Measurements from ENCODE around the gene PTPRN2.
"Not testable (repeated sequence)": the region's sequence is repeated elsewhere in the genome, so short reads cannot be mapped to it uniquely, and the experiment has no call there.

PTPRN2 gene

DNA sequence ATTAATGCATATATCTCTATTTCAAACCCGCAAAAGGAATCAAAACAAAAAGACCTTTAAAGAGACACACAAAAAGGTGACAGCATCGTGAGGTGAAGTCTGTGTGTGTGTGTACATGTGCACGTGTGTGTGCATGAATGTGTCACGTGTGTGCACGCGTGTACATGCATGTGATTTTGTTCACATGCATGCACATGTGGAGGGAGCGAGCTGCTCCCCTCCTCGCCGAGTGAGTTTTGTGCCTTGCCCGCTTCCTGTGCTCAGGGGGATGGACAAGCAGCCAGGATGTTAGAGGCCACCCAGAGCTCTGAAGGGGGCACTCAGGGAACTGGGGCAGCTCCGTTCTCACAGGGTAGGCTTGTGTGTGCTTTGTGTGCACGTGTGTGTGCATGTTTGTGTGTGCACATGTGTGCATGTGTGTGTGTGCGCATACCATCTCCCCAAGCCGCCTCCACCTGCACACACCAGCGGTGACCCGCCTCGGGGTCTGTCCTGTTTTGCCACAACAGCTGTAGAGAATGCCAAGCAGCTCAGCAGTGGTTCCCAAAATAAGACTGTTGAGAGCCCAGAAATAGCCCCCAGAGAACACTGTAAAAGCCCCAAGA, 191.2 kb downstream of the PTPRN2 start:
- DNase-seq = no peak

DNA sequence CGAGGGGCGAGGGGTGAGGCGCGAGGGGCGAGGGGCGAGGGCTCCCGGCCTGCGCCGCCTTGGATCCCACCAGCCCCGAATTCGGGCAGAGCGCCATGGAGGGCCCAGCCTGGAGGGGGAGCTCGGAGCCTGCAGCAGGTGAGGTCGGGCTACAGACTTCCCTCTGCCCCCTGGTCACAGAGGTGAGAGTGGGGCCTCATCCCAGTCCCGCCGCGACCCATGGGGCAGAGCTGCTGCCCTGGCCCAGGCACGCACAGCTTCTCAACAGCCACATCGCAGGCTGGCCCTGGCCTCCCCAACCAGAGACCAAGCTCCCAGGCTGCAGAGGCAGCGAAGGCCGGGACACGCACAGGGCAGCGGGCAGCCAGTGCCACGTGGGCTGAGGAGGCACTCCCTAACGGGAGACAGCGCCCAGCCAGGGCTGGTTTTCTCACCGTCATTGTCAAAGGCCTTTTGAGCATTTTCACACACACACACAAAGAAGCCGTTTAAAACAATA, 191.8 kb downstream of the PTPRN2 start:
- DNase-seq = no peak

DNA sequence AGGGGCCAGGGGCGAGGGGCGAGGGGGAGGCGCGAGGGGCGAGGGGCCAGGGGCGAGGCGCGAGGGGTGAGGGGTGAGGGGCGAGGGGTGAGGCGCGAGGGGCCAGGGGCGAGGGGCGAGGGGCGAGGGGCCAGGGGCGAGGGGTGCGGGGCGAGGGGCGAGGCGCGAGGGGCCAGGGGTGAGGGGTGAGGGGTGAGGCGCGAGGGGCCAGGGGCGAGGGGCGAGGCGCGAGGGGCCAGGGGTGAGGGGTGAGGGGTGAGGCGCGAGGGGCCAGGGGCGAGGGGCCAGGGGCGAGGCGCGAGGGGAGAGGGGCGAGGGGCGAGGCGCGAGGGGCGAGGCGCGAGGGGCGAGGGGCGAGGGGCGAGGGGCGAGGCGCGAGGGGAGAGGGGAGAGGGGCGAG, 192.3 kb downstream of the PTPRN2 start:
- DNase-seq = no peak

- peak; percentile 62 for DNase-seq
Observed at GRCh38 chr7:158394936-158395335, 192.7 kb downstream of the PTPRN2 start.

- no peak for DNase-seq
Observed at GRCh38 chr7:158393926-158394625, 193.5 kb downstream of the PTPRN2 start.

DNA sequence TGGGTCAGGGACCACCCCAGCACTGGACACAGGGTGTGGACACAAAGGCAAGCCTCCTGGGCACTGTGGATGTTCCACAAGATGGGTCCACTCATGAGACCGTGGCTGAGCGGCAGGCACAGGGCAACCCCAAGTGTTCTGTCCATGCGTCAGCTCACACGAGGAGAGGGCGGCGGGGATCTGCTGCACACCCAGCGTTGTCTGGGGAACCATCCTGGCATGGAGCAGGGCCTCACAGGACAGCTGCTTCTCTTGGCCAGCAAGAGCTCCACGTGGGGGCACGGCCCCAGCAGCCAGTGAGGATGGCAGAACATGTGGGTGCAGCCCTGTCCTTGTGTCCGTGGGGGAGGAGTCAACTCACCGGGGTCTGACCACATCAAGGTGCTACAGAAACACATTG, 195.4 kb downstream of the PTPRN2 start:
- no peak for DNase-seq

- no peak for DNase-seq
Observed at GRCh38 chr7:158391541-158391940, 196.1 kb downstream of the PTPRN2 start.

DNA sequence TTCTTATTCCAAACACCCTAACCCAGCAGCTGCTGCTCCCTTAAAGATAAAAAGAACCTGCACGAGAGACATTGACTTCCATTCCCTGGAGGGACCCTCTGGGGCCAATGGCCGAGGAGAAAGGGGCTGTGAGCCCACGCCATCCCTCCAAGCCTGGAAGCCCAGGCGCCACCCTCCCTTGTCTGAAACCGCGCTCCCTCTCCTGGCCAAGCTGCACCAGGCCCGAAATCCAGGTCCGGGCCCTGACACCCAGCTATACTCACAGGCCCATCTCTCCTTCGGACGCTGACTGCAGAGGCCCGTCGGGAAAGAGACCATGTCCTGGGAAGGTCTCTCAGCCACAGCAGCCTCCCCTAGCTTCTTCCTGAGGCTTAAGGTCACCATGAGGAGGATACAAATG, 196.5 kb downstream of the PTPRN2 start:
- no peak for DNase-seq

DNA sequence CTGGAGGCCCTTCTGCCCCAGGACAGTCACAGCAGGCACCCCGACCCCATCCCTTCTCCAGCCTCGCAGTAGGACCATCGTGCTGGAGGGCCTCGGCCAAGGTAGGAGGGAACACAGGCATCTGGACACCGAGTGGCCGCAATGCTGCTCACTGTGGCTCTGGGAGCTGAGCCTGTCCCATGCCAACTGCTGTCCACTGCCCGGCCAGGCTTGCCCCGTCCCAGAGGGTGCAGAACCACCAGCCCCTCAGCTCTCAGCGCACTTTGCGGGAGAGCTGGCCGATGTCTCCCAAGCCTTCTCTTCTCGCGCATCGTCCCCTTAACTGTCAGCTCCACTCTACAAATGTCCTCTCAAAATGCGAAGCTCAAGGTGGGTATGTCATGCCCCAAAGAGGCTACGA, 197.2 kb downstream of the PTPRN2 start:
- no peak for DNase-seq

GRCh38 chr7:158389514-158390425, 197.9 kb downstream of the PTPRN2 start:
- no peak for DNase-seq

GRCh38 chr7:158388928-158389327, 198.7 kb downstream of the PTPRN2 start:
- DNase-seq = no peak

- no peak for DNase-seq
Observed at GRCh38 chr7:158388072-158388471, 199.6 kb downstream of the PTPRN2 start.

GRCh38 chr7:158387546-158387891, 200.1 kb downstream of the PTPRN2 start:
- no peak for DNase-seq

DNA sequence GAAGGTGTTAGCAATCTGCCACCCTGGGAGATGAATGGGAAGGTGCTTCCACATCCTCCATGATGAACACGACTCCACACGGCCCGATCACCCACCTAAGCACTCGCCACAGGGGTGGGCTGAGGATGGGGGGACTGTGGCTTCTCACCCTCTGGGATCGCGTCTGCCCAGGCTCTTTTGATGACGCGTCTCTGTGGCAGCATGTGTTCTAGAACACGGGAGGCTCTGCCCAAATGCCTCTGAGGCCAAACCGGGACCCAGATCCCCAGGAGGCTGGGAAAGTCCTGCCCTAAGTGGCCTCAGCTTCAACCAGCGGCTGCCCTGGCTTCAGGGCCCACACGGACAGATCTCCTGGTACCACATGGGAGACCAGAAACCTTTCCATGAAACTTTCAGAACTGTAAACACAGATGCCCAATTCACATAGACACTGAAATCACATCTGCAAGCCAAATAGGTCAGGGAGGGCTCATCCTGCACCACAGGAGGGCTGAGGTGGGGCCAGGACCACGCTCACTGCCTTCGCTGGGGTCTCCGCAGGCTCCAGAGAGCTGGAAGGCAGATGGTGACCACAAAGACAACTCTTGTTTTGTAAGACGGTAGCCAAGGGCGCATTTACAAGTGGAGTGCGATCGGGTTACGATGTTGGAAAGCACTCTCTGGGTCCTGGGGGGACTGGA, 200.6 kb downstream of the PTPRN2 start:
- DNase-seq = no peak

DNA sequence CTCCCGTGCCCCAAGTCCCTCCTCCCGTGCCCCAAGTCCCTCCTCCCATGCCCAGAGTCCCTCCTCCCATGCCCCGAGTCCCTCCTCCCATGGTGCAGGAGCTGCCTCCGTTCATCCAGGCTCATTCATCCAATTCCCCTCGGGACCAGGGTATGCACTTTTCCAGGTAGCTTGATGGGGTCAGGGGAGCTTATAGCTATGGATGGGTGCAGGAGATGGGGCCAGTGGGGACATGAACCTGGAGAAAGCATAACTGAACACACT, 201.3 kb downstream of the PTPRN2 start:
- DNase-seq = no peak

GRCh38 chr7:158385496-158386354, 201.9 kb downstream of the PTPRN2 start:
- DNase-seq = not testable (repeated sequence)

- no peak for DNase-seq
Observed at GRCh38 chr7:158384746-158385145, 202.9 kb downstream of the PTPRN2 start.

- DNase-seq = no peak
Observed at GRCh38 chr7:158383665-158384064, 204.0 kb downstream of the PTPRN2 start.

GRCh38 chr7:158382363-158383254, 205.0 kb downstream of the PTPRN2 start:
- DNase-seq = no peak

- DNase-seq = no peak
Observed at GRCh38 chr7:158381956-158382355, 205.7 kb downstream of the PTPRN2 start.

DNA sequence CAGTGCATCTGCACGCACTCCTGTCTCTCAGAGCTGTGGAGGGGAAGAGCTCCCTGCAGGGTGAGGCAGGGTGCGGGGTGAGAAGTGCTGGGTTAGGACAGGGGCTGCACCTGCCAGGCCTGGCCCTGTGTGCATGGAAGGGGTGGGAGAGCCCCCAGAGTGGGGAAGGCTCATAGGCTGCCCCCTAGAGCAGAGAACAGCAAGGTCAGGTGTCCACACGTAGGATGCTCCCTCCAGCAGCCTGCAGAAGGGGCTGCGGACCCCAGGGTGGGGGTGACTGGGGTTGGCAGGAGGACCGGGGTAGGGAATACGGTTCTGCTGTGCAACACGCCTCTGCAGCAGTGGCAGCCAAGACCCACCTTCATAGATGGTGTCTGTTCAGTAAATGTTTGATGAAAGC, 208.6 kb downstream of the PTPRN2 start:
- DNase-seq = no peak

Data from stimulated activated CD4-positive, alpha-beta T cell treated with anti-CD3 and anti-CD28 coated beads, Interleukin-15, amount 100 ng/mL, for 24 hours (primary cell).